ENCODE measurements around the gene MAPK6.

- TF ChIP-seq CTCF (IDR thresholded peaks at IDR 0.05) (no peak), EZH2phosphoT487 (IDR thresholded peaks at IDR 0.05) (no peak)
Observed at GRCh38 chr15:52039925-52040781, 21.1 kb downstream of the MAPK6 start.
